Left lung (tissue), 10 donors: ENCODE results near the gene ABCD1. TPM values are rescaled to one million over a fixed set of nuclear protein-coding genes. Genes with fewer than 3 reads are reported as not detected.

Source experiments
- ATAC-seq: fragments of 200-7000 bp; cut with Tn5 transposase; one replicate; pipeline ENCODE4 v1.9.1; 2020; ENCODE audit warnings: moderate library complexity
- DNase-seq, 4 donors: peaks; one replicate each; pipeline ENCODE4 v3.0.0-alpha.2; 2013 to 2020
- H3K27ac ChIP-seq, 2 donors: fragments of 200-600 bp; sonication (generic) in 1 of 2; one replicate each; pipeline versions ENCODE4 v1.5.0 to v1.8.0; 2020 to 2021
- H3K27me3 ChIP-seq, 2 donors: fragments of 200-600 bp; sonication (generic) in 1 of 2; one replicate each; pipeline versions ENCODE4 v1.5.0 to v1.8.0; 2020 to 2021
- H3K36me3 ChIP-seq, 2 donors: fragments of 200-600 bp; sonication (generic) in 1 of 2; one replicate each; pipeline versions ENCODE4 v1.5.0 to v1.8.0; 2020 to 2021
- H3K4me1 ChIP-seq, 2 donors: fragments of 200-600 bp; one replicate each; pipeline ENCODE4 v1.8.0; 2021
- H3K4me3 ChIP-seq, 2 donors: fragments of 200-600 bp; sonication (generic) in 1 of 2; one replicate each; pipeline versions ENCODE4 v1.5.0 to v1.8.0; 2020 to 2021; ENCODE audit warnings: mild to moderate bottlenecking in 1 of 2
- H3K9me3 ChIP-seq, 2 donors: fragments of 200-600 bp; sonication (generic) in 1 of 2; one replicate each; pipeline versions ENCODE4 v1.5.0 to v1.8.0; 2020 to 2021
- CTCF ChIP-seq, 2 donors: fragments of 200-600 bp; sonication (generic) in 1 of 2; IDR thresholded peaks; one replicate each; pipeline versions ENCODE4 v1.5.0 to v1.8.0; 2021; ENCODE audit warnings: antibody characterized with exemption in 2 of 2
- intact Hi-C, 2 donors: fragments of 100-400 bp; cut with DNase I; formaldehyde crosslinking; loops; one replicate each; pipeline versions ENCODE4 v1.11.2 to v1.14.2; 2022
- polyA plus RNA-seq, 6 donors: library from polyadenylated mRNA; unstranded; fragments of 120-200 nt; gene quantifications; one replicate each; pipeline ENCODE4 v1.2.1, GENCODE V29; 2013; ENCODE audit not compliant: insufficient read length in 6 of 6
- total RNA-seq, 2 donors: library from RNA; stranded (reverse); fragmentation: NEBNext Ultra II Directional; extraction: Animal tissue kit (Norgen Biotek cat#: 25700); gene quantifications; one replicate each; pipeline ENCODE4 v1.2.1, GENCODE V29; 2021
- donor health status: DM: no; HTN: yes; CAD: no.
- donor health status: DM: no; HTN: no; CAD: no.

ABCD1 gene
- total and polyA plus RNA-seq, 8 donors = 6.5 to 18.5 (median 10.0) TPM

- H3K4me1 ChIP-seq = peaks cover 0 to 5% of the 10 kb centered on the region in 2 donors
- DNase-seq = no peak
- H3K27me3 ChIP-seq = no peaks in the 10 kb centered on the region
- no peak overlapping the region for H3K4me3 ChIP-seq
- ATAC-seq = no peak
- no peak overlapping the region for H3K27ac ChIP-seq
- peaks cover 0 to 59% of the 10 kb centered on the region in 2 donors for H3K36me3 ChIP-seq
- no peak for TF ChIP-seq CTCF (IDR thresholded peaks at IDR 0.05)
- intact Hi-C loops = no loop called here
- H3K9me3 ChIP-seq = no peaks in the 10 kb centered on the region
Measured at GRCh38 chrX:153709726-153710674, 14.7 kb upstream of the ABCD1 start.

GRCh38 chrX:153714256-153714655 lies 10.4 kb upstream of the ABCD1 start:
- ATAC-seq = no peak
- Histone ChIP-seq H3K36me3 (peaks cover 0 to 83% of the 10 kb centered on the region in 2 donors), H3K9me3 (no peaks in the 10 kb centered on the region), H3K27ac (no peak overlapping the region), H3K27me3 (no peaks in the 10 kb centered on the region), H3K4me1 (no peaks in the 10 kb centered on the region), H3K4me3 (no peak overlapping the region)
- no peak for DNase-seq
- TF ChIP-seq CTCF (IDR thresholded peaks at IDR 0.05) = no peak
- intact Hi-C loops = no loop called here

- Histone ChIP-seq H3K4me1 (peaks cover under 1 to 6% of the 10 kb centered on the region in 2 donors), H3K9me3 (no peaks in the 10 kb centered on the region), H3K27me3 (no peaks in the 10 kb centered on the region), H3K36me3 (peaks cover 0 to 77% of the 10 kb centered on the region in 2 donors), H3K4me3 (no peak overlapping the region), H3K27ac (no peak overlapping the region)
- no peak for DNase-seq
- no peak for ATAC-seq
- TF ChIP-seq CTCF (IDR thresholded peaks at IDR 0.05) = no peak
- intact Hi-C loops = no loop called here
Measured at GRCh38 chrX:153717445-153717844, 7.2 kb upstream of the ABCD1 start.

- intact Hi-C loops = no loop called here
- Histone ChIP-seq H3K9me3 (no peaks in the 10 kb centered on the region), H3K27ac (no peak overlapping the region), H3K4me3 (no peak overlapping the region), H3K4me1 (peaks cover 3 to 14% of the 10 kb centered on the region in 2 donors), H3K36me3 (peaks cover 0 to 60% of the 10 kb centered on the region in 2 donors), H3K27me3 (no peaks in the 10 kb centered on the region)
- ATAC-seq (peak; percentile 49), DNase-seq (no peak)
- TF ChIP-seq CTCF (IDR thresholded peaks at IDR 0.05) = no peak
Measured at GRCh38 chrX:153719238-153719637, 5.4 kb upstream of the ABCD1 start.

- intact Hi-C loops = no loop called here
- H3K4me3 ChIP-seq = no peak overlapping the region
- DNase-seq = no peak
- no peak for ATAC-seq
- peaks cover 3 to 14% of the 10 kb centered on the region in 2 donors for H3K4me1 ChIP-seq
- H3K27ac ChIP-seq = no peak overlapping the region
- no peaks in the 10 kb centered on the region for H3K9me3 ChIP-seq
- TF ChIP-seq CTCF (IDR thresholded peaks at IDR 0.05) = no peak
- peaks cover 0 to 56% of the 10 kb centered on the region in 2 donors for H3K36me3 ChIP-seq
- no peaks in the 10 kb centered on the region for H3K27me3 ChIP-seq
Measured at GRCh38 chrX:153719701-153720100, 5.0 kb upstream of the ABCD1 start.
